Measurements from ENCODE around the gene LTK. TPM values are rescaled to one million over a fixed set of nuclear protein-coding genes. Genes with fewer than 3 reads are reported as not detected.

LTK gene
- polyA plus RNA-seq, 3 donors = 0.12 TPM; not detected in 2

DNA sequence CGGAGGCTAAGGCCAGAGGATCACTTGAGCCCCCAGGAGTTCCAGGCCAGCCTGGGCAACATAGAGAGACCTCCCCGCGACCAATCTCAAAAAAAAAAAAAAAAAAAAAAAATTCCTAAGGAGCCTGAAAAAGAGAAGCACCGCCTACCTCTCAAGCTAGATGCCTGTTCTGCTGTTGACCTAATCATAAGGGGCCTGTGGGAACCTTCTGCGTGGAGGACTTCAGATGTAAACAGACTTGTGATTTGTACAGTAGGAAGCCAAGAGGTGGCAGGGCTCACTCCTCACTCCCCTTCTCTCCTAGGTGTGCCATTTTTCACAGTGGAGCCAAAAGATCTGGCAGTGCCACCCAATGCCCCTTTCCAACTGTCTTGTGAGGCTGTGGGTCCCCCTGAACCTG is 48.6 kb upstream of the LTK start:
- Histone ChIP-seq H3K36me3 (replicated peaks in 1 of 2; ENCODE audit: control insufficient read depth in 1 of 2, insufficient read depth in 2 of 2, low read length in 2 of 2) (no peaks in the 10 kb centered on the region), H3K9me3 (replicated peaks in 1 of 2; ENCODE audit: control insufficient read depth in 1 of 2, insufficient read depth in 1 of 2, low read length in 2 of 2) (no peaks in the 10 kb centered on the region), H2AFZ (ENCODE audit: insufficient read depth, low read depth, low read length, poor library complexity, severe bottlenecking) (no peak overlapping the region), H3K27me3 (ENCODE audit: control insufficient read depth in 2 of 2, insufficient read depth in 2 of 2, low read length in 2 of 2) (peaks cover 16 to 30% of the 10 kb centered on the region in 2 donors), H3K4me3 (replicated peaks in 1 of 3; ENCODE audit: low read depth in 2 of 3, low read length in 3 of 3) (no peak overlapping the region), H3K4me2 (replicated peaks; ENCODE audit: extremely low read depth, low read length, poor library complexity, severe bottlenecking) (no peak overlapping the region), H3K79me2 (ENCODE audit: insufficient read depth, low read length) (no peaks in the 10 kb centered on the region), H3K9ac (ENCODE audit: insufficient read depth, low read length, poor library complexity, severe bottlenecking) (no peak overlapping the region), H3K4me1 (ENCODE audit: control insufficient read depth in 1 of 2, insufficient read depth in 2 of 2, low read length in 2 of 2) (peaks cover 19 to 26% of the 10 kb centered on the region in 2 donors), H4K20me1 (ENCODE audit: insufficient read depth, low read length) (no peaks in the 10 kb centered on the region), H3K27ac (ENCODE audit: low read depth in 1 of 2, low read length in 2 of 2) (no peak overlapping the region)
- H3K27me3 Mint-ChIP-seq (ENCODE audit: low read depth in 3 of 3) = peaks cover 23 to 34% (median 31%) of the 10 kb centered on the region in 3 donors
- no peak overlapping the region for H3K4me3 Mint-ChIP-seq
- 100% methylated on average over 1 of the region's 5 CpGs for WGBS (ENCODE audit: insufficient coverage)
- no peak for TF ChIP-seq CTCF (IDR thresholded peaks at IDR 0.05)
- H3K9me3 Mint-ChIP-seq = peaks cover 0 to 9% (median 2%) of the 10 kb centered on the region in 7 donors
- H3K27ac Mint-ChIP-seq = no peak overlapping the region
- H3K4me1 Mint-ChIP-seq = peaks cover 17% of the 10 kb centered on the region
- intact Hi-C loops (cut with micrococcal nuclease) = no loop called here
- peaks cover 0 to 8% of the 10 kb centered on the region in 2 donors for H3K36me3 Mint-ChIP-seq
- no peak for DNase-seq

DNA sequence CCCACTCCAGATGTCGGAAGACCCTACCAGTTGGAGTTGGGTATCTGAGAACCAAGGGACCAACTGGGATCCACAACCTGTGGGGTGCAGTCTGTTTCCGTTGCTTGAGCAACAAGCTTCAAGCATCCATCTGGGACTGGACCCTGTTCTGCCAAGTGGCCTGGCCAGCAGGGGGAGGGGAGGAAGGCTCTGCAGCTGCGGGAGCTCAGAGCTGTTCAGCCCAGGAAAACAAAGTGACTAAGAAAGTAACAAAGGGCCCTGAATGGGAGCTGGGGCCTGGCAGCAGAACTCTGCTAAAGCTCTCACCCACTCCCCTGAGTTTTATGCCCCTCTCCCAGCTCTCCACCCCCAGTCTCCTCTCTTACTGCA is 48.1 kb upstream of the LTK start:
- no peak overlapping the region for H3K27ac Mint-ChIP-seq
- Histone ChIP-seq H3K9me3 (replicated peaks in 1 of 2; ENCODE audit: control insufficient read depth in 1 of 2, insufficient read depth in 1 of 2, low read length in 2 of 2) (no peaks in the 10 kb centered on the region), H3K27ac (ENCODE audit: low read depth in 1 of 2, low read length in 2 of 2) (no peak overlapping the region), H3K4me1 (ENCODE audit: control insufficient read depth in 1 of 2, insufficient read depth in 2 of 2, low read length in 2 of 2) (peaks cover 24 to 30% of the 10 kb centered on the region in 2 donors), H2AFZ (ENCODE audit: insufficient read depth, low read depth, low read length, poor library complexity, severe bottlenecking) (no peak overlapping the region), H3K9ac (ENCODE audit: insufficient read depth, low read length, poor library complexity, severe bottlenecking) (no peak overlapping the region), H4K20me1 (ENCODE audit: insufficient read depth, low read length) (no peaks in the 10 kb centered on the region), H3K36me3 (replicated peaks in 1 of 2; ENCODE audit: control insufficient read depth in 1 of 2, insufficient read depth in 2 of 2, low read length in 2 of 2) (no peaks in the 10 kb centered on the region), H3K4me3 (replicated peaks in 1 of 3; ENCODE audit: low read depth in 2 of 3, low read length in 3 of 3) (no peak overlapping the region), H3K27me3 (ENCODE audit: control insufficient read depth in 2 of 2, insufficient read depth in 2 of 2, low read length in 2 of 2) (peaks cover 16 to 30% of the 10 kb centered on the region in 2 donors), H3K79me2 (ENCODE audit: insufficient read depth, low read length) (no peaks in the 10 kb centered on the region), H3K4me2 (replicated peaks; ENCODE audit: extremely low read depth, low read length, poor library complexity, severe bottlenecking) (no peak overlapping the region)
- peaks cover 23 to 34% (median 31%) of the 10 kb centered on the region in 3 donors for H3K27me3 Mint-ChIP-seq (ENCODE audit: low read depth in 3 of 3)
- 100% methylated on average over 1 of the region's 3 CpGs for WGBS (ENCODE audit: insufficient coverage)
- intact Hi-C loops (cut with micrococcal nuclease) = no loop called here
- H3K9me3 Mint-ChIP-seq = peaks cover under 1 to 10% (median 2%) of the 10 kb centered on the region in 7 donors
- H3K36me3 Mint-ChIP-seq = peaks cover 0 to 8% of the 10 kb centered on the region in 2 donors
- H3K4me1 Mint-ChIP-seq = peaks cover 20% of the 10 kb centered on the region
- no peak for TF ChIP-seq CTCF (IDR thresholded peaks at IDR 0.05)
- DNase-seq = no peak
- H3K4me3 Mint-ChIP-seq = peak overlapping the region in 1 of 2 donors; percentile 35

Data from CD14-positive monocyte (primary cell).